GM12891 (cell line): ENCODE results near the gene CCDC152.

Source experiments
- PAX5 ChIP-seq: IDR thresholded peaks from 2 replicates; pipeline ENCODE4 v1.6.1; 2011; ENCODE audit warnings: low read length, moderate library complexity, mild to moderate bottlenecking; ENCODE audit not compliant: insufficient read depth, severe bottlenecking
- POLR2A ChIP-seq: IDR thresholded peaks from 2 replicates; pipeline ENCODE4 v1.6.1; 2011; ENCODE audit warnings: low read depth, low read length, control low read depth
- POLR2AphosphoS5 ChIP-seq: IDR thresholded peaks from 2 replicates; pipeline ENCODE4 v1.6.1; 2011; ENCODE audit warnings: low read depth, low read length, control low read depth
- POU2F2 ChIP-seq: IDR thresholded peaks from 2 replicates; pipeline ENCODE4 v1.6.1; 2011; ENCODE audit warnings: low read depth, mild to moderate bottlenecking, control low read depth, low read length, moderate library complexity
- SPI1 ChIP-seq: IDR thresholded peaks from 2 replicates; pipeline ENCODE4 v1.6.1; 2011; ENCODE audit warnings: low read depth, low read length, control low read depth
- TAF1 ChIP-seq: IDR thresholded peaks from 2 replicates; pipeline ENCODE4 v1.6.1; 2011; ENCODE audit warnings: low read depth, low read length, control low read depth

DNA sequence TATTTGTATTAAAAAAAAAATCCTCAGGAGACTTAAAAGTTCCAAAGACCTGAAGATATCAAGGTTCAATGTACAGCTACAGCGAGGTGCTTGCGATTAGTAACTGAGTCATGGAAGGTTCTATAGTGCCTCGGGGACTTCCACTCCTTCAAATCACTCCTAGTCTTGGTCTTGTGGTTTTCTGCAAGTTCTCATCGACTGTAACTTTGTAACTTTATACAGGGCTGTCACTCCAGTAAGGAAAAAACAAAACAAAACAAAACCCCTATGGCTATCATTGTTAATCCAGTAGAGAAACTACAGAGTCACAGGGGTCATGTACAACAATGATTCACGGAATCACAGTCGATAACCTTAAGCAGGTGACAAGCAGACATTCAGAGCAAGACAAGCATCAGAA, 94.9 kb downstream of the CCDC152 start:
- TF ChIP-seq POLR2A: no peak
- no peak for TF ChIP-seq POLR2AphosphoS5
- no peak for TF ChIP-seq PAX5
- no peak for TF ChIP-seq TAF1
- no peak for TF ChIP-seq POU2F2
- TF ChIP-seq SPI1: no peak
